PC-9 (cell line): ENCODE results near the gene TTLL5. TPM values are rescaled to one million over a fixed set of nuclear protein-coding genes. Genes with fewer than 3 reads are reported as not detected.

Source experiments
- BruUV-seq: library from RNA; stranded (reverse); fragments of 400-500 nt; replicated peaks from 2 replicates; lab custom pipeline; 2021; lab: Mats Ljungman, UMichigan
- CTCF ChIA-PET: fragments of 300-600 bp; sonication (Branson Sonifier 250); formaldehyde crosslinking; loops from one replicate; lab custom pipeline; 2022; ENCODE audit warnings: antibody characterized with exemption; lab: Charles Lee
- POLR2A ChIA-PET: fragments of 300-600 bp; sonication (Branson Sonifier 250); formaldehyde crosslinking; loops from one replicate; lab custom pipeline; 2022; ENCODE audit warnings: antibody characterized with exemption; ENCODE audit not compliant: unreplicated experiment; lab: Charles Lee
- DNase-seq, 2 experiments: peaks; one replicate each; pipeline versions ENCODE4 v3.0.0 to v3.0.0-alpha.2; 2015 to 2022; ENCODE audit warnings: mixed read lengths in 1 of 2
- H2AFZ ChIP-seq: fragments of 200-600 bp; sonication (generic); 2 replicates; pipeline ENCODE4 v1.8.1; 2017; ENCODE audit warnings: antibody characterized with exemption
- H3F3A ChIP-seq: fragments of 200-600 bp; sonication (generic); 2 replicates; pipeline ENCODE4 v1.8.1; 2017; ENCODE audit warnings: antibody characterized with exemption, mild to moderate bottlenecking, low read depth; ENCODE audit not compliant: insufficient read depth
- H3K27ac ChIP-seq: fragments of 200-600 bp; sonication (generic); 2 replicates; pipeline ENCODE4 v1.6.1; 2016; ENCODE audit warnings: mixed run types
- H3K27me3 ChIP-seq: fragments of 200-600 bp; sonication (generic); 2 replicates; pipeline ENCODE4 v1.6.1; 2016; ENCODE audit warnings: low read depth, mixed run types; ENCODE audit not compliant: insufficient read depth
- H3K36me3 ChIP-seq: fragments of 200-600 bp; sonication (generic); 2 replicates; pipeline ENCODE4 v1.6.1; 2016; ENCODE audit warnings: low read depth, mixed run types
- H3K4me1 ChIP-seq: fragments of 200-600 bp; sonication (generic); replicated peaks from 2 replicates; pipeline ENCODE4 v1.6.1; 2016; ENCODE audit warnings: mixed run types; ENCODE audit not compliant: insufficient read depth
- H3K4me2 ChIP-seq: fragments of 200-600 bp; sonication (generic); 2 replicates; pipeline ENCODE4 v1.6.1; 2017; ENCODE audit warnings: mixed run types
- H3K4me3 ChIP-seq: fragments of 200-600 bp; sonication (generic); 2 replicates; pipeline ENCODE4 v1.6.1; 2016; ENCODE audit warnings: mixed run types
- H3K79me2 ChIP-seq: fragments of 200-600 bp; sonication (generic); 2 replicates; pipeline ENCODE4 v1.6.1; 2017; ENCODE audit warnings: low read depth, mixed run types
- H3K9me2 ChIP-seq: fragments of 200-600 bp; sonication (generic); 2 replicates; pipeline ENCODE4 v1.8.1; 2017; ENCODE audit warnings: mild to moderate bottlenecking; ENCODE audit not compliant: insufficient read depth
- H3K9me3 ChIP-seq: fragments of 200-600 bp; sonication (generic); 2 replicates; pipeline ENCODE4 v1.8.1; 2016; ENCODE audit warnings: low read depth; ENCODE audit not compliant: insufficient read depth
- H4K20me1 ChIP-seq: fragments of 200-600 bp; sonication (generic); 2 replicates; pipeline ENCODE4 v1.8.1; 2017; ENCODE audit not compliant: insufficient read depth
- CTCF ChIP-seq: fragments of 200-600 bp; sonication (generic); conservative IDR thresholded peaks from 2 replicates; pipeline ENCODE4 v1.6.1; 2017; ENCODE audit warnings: mixed run types, antibody characterized with exemption, mild to moderate bottlenecking, moderate library complexity
- EZH2 ChIP-seq: fragments of 200-600 bp; sonication (generic); IDR thresholded peaks from 2 replicates; pipeline ENCODE4 v1.8.0; 2017; ENCODE audit warnings: antibody characterized with exemption, low read depth
- intact Hi-C: fragments of 100-400 bp; cut with micrococcal nuclease; formaldehyde crosslinking; loops from one replicate; pipeline ENCODE4 v1.10.0; 2022; ENCODE audit not compliant: unreplicated experiment
- total RNA-seq: library from RNA; stranded (reverse); gene quantifications from 2 replicates; pipeline ENCODE4 v1.2.3, GENCODE V29; 2021

TTLL5 gene
- total RNA-seq, 1 experiment from 2014 or later: 75.3 TPM

DNA sequence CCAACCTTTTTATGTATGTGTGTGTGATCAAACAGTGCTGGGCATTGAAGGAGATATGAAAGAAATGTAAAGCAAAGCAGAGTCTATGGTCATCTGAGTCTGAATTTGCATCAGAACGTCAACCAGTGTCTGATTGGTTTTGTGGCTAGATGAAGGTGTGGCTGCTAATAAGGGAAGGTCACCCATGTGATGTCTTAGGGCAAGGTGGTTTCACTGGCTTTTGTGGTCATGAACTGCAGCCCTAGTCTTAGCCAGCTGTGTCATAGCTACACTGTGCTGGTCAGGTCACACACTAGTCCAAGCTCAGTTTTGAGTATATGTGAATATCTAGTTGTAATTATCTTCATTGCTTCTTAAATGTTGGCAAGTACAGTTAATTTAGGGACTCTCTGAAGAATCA, 214.9 kb downstream of the TTLL5 start:
- Histone ChIP-seq H2AFZ (no peak overlapping the region), H3K36me3 (no peaks in the 10 kb centered on the region), H3K4me2 (no peak overlapping the region; the same call in 1 of the 2 replicates), H3K27me3 (no peaks in the 10 kb centered on the region), H3F3A (peaks cover 16% of the 10 kb centered on the region), H3K9me2 (no peaks in the 10 kb centered on the region), H3K9me3 (no peaks in the 10 kb centered on the region), H3K4me1 (peaks cover 26% of the 10 kb centered on the region), H3K27ac (peak overlapping the region; percentile 18; the same call in 1 of the 2 replicates), H3K79me2 (no peaks in the 10 kb centered on the region), H3K4me3 (no peak overlapping the region), H4K20me1 (no peaks in the 10 kb centered on the region)
- intact Hi-C loops: no loop called here
- DNase-seq: peak; percentile 41 to 63
- ChIA-PET POLR2A (interaction anchor here (0.5 to 0.6 kb wide), 3 partner anchors 63 to 735 kb away, joined by 3 read pairs; no protein-coding TSS in a partner anchor), CTCF (interaction anchor here (0.5 to 1.1 kb wide), 4 partner anchors 29 to 1264 kb away, joined by 3 to 5 read pairs (median 4); partner anchors contain the start of gene LTBP2)
- BruUV-seq: no TSS peak
- TF ChIP-seq EZH2 (no peak), CTCF (no peak)

GRCh38 chr14:75876530-75876929, 215.5 kb downstream of the TTLL5 start:
- intact Hi-C loops: no loop called here
- H3K9me2 ChIP-seq: no peaks in the 10 kb centered on the region
- POLR2A ChIA-PET: interaction anchor here (0.6 kb wide), 1 partner anchor 68 kb away, joined by 3 read pairs; no protein-coding TSS in a partner anchor
- H3K36me3 ChIP-seq: no peaks in the 10 kb centered on the region
- no peaks in the 10 kb centered on the region for H3K27me3 ChIP-seq
- CTCF ChIA-PET: interaction anchor here (0.5 to 1.1 kb wide), 4 partner anchors 29 to 1265 kb away, joined by 3 to 5 read pairs (median 4); partner anchors contain the start of gene LTBP2
- H3K4me3 ChIP-seq: no peak overlapping the region
- no TSS peak for BruUV-seq
- H3K27ac ChIP-seq: no peak overlapping the region
- peaks cover 13% of the 10 kb centered on the region for H3F3A ChIP-seq
- H3K4me2 ChIP-seq: no peak overlapping the region
- H4K20me1 ChIP-seq: no peaks in the 10 kb centered on the region
- peaks cover 26% of the 10 kb centered on the region for H3K4me1 ChIP-seq
- no peak for DNase-seq
- no peak overlapping the region for H2AFZ ChIP-seq
- no peaks in the 10 kb centered on the region for H3K79me2 ChIP-seq
- H3K9me3 ChIP-seq: no peaks in the 10 kb centered on the region
- TF ChIP-seq EZH2 (no peak), CTCF (no peak)

DNA sequence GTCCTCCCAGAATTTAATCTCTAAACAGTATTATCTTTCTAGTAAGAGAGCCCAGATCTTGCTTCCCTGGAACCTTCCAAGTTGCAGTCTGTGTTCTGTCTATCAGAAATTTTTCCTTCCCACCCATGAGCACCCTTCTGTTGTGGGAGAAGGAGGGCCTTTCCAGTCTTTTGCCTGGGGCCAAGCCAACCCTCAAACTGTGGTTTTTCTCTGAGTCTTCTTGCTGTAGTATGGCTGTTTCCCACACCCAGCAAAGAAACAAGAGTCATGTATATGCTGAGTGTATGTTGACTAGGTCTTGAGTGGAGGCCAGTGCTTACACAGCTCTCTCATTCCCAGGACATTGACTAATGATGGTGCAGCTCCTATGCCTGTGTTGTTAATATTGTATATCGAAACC, 216.2 kb downstream of the TTLL5 start:
- CTCF ChIA-PET: no interaction called here

More for the DNA sequence above, 216.2 kb downstream of the TTLL5 start:
- Histone ChIP-seq H4K20me1 (no peaks in the 10 kb centered on the region), H3K9me2 (no peaks in the 10 kb centered on the region), H3K4me1 (peaks cover 26% of the 10 kb centered on the region), H2AFZ (no peak overlapping the region), H3F3A (peaks cover 13% of the 10 kb centered on the region), H3K4me2 (no peak overlapping the region), H3K36me3 (no peaks in the 10 kb centered on the region), H3K79me2 (no peaks in the 10 kb centered on the region), H3K27me3 (no peaks in the 10 kb centered on the region), H3K4me3 (no peak overlapping the region), H3K27ac (no peak overlapping the region), H3K9me3 (no peaks in the 10 kb centered on the region)
- no TSS peak for BruUV-seq
- no peak for DNase-seq
- intact Hi-C loops: no loop called here
- POLR2A ChIA-PET: no interaction called here
- TF ChIP-seq EZH2 (no peak), CTCF (no peak)
